ENCODE data around the gene SLC6A19.

GRCh38 chr5:1164696-1165630, 36.4 kb upstream of the SLC6A19 start:
- TF ChIP-seq CTCF (IDR thresholded peaks at IDR 0.05; ENCODE audit: poor library complexity) = no peak
- TF ChIP-seq EZH2 (IDR thresholded peaks at IDR 0.05; ENCODE audit: borderline replicate concordance) = no peak
